ENCODE data around the gene UEVLD.

The UEVLD gene

GRCh38 chr11:18495271-18495670 lies 93.3 kb downstream of the UEVLD start:
- no peak for DNase-seq

- no peak for DNase-seq
Observed at GRCh38 chr11:18493310-18493709, 95.2 kb downstream of the UEVLD start.

- no peak for DNase-seq
Observed at GRCh38 chr11:18492888-18493287, 95.6 kb downstream of the UEVLD start.

- no peak for DNase-seq
Observed at GRCh38 chr11:18491924-18492323, 96.6 kb downstream of the UEVLD start.

- no peak for DNase-seq
Observed at GRCh38 chr11:18490736-18491485, 97.6 kb downstream of the UEVLD start.

GRCh38 chr11:18490319-18490718 lies 98.2 kb downstream of the UEVLD start:
- DNase-seq = no peak

GRCh38 chr11:18485913-18486528 lies 102.5 kb downstream of the UEVLD start:
- DNase-seq = no peak

All from suppressor macrophage treated with lipopolysaccharide for 4 hours (primary cell).